Esophagus muscularis mucosa (tissue), 4 donors: ENCODE results near the gene VWA1. TPM values are rescaled to one million over a fixed set of nuclear protein-coding genes. Genes with fewer than 3 reads are reported as not detected.
"Not testable (repeated sequence)": the region's sequence is repeated elsewhere in the genome, so short reads cannot be mapped to it uniquely, and the experiment has no call there.

ENCODE experiments used
- DNase-seq: peaks from one replicate; pipeline ENCODE4 v3.0.0-alpha.2; 2017; ENCODE audit errors: extremely low spot score
- H3K27ac ChIP-seq, 4 donors: fragments of 200-600 bp; sonication (generic); replicated peaks in 1 of 4; 1 replicate in 3 of 4; 2 replicates in 1 of 4; pipeline ENCODE4 v1.5.1; 2016 to 2019; ENCODE audit warnings: mild to moderate bottlenecking in 1 of 4
- H3K27me3 ChIP-seq, 4 donors: fragments of 200-600 bp; sonication (generic); one replicate each; pipeline versions ENCODE4 v1.5.1 to v1.6.0; 2016 to 2019
- H3K36me3 ChIP-seq, 4 donors: fragments of 200-600 bp; sonication (generic); one replicate each; pipeline ENCODE4 v1.5.1; 2016 to 2019
- H3K4me1 ChIP-seq, 4 donors: fragments of 200-600 bp; sonication (generic); one replicate each; pipeline ENCODE4 v1.5.1; 2016 to 2019
- H3K4me3 ChIP-seq, 4 donors: fragments of 200-600 bp; sonication (generic); 1 replicate in 2 of 4; 2 replicates in 2 of 4; pipeline ENCODE4 v1.5.1; 2016 to 2019; ENCODE audit warnings: mild to moderate bottlenecking in 4 of 4, moderate library complexity in 1 of 4
- H3K9me3 ChIP-seq, 4 donors: fragments of 200-600 bp; sonication (generic); 1 replicate in 3 of 4; 2 replicates in 1 of 4; pipeline ENCODE4 v1.5.1; 2016 to 2019
- CTCF ChIP-seq, 3 experiments: fragments of 200-600 bp in 2 of 3; fragments of 450-650 bp in 1 of 3; sonication (generic) in 2 of 3; IDR thresholded peaks; one replicate each; pipeline ENCODE4 v1.5.1; 2017 to 2019; ENCODE audit warnings: antibody characterized with exemption in 3 of 3, mild to moderate bottlenecking in 2 of 3, moderate library complexity in 1 of 3
- EP300 ChIP-seq: sonication (generic); formaldehyde crosslinking; IDR thresholded peaks from one replicate; pipeline ENCODE4 v1.6.1; 2017; ENCODE audit warnings: antibody characterized with exemption
- POLR2A ChIP-seq: fragments of 450-650 bp; IDR thresholded peaks from one replicate; pipeline ENCODE4 v1.6.1; 2017; ENCODE audit warnings: antibody characterized with exemption, moderate library complexity, mild to moderate bottlenecking, low read depth
- POLR2AphosphoS5 ChIP-seq, 2 donors: sonication (generic); formaldehyde crosslinking; IDR thresholded peaks; one replicate each; pipeline ENCODE4 v1.6.1; 2017; ENCODE audit warnings: antibody characterized with exemption in 2 of 2
- WGBS: methylation state at CpG from one replicate; pipeline ENCODE4 v1.1.5; 2018; 5-methylcytosine and 5-hydroxymethylcytosine counted together
- intact Hi-C: fragments of 100-400 bp; cut with DNase I; formaldehyde crosslinking; loops from one replicate; pipeline ENCODE4 v1.15.1; 2023
- total RNA-seq, 4 donors: library from RNA; depleted of rRNA; stranded (reverse); fragments of >200 nt; gene quantifications; one replicate each; pipeline versions ENCODE4 v1.1.0 to v1.2.1, GENCODE V29; 2016

The VWA1 gene
- total RNA-seq, 4 donors from 2014 or later, result 99.7 to 168 (median 116) TPM

- Histone ChIP-seq H3K9me3 (no peaks in the 10 kb centered on the region), H3K27ac (no peak within 1 kb of the TSS), H3K36me3 (no peaks in the 10 kb centered on the region), H3K4me1 (no peaks in the 10 kb centered on the region), H3K27me3 (peaks cover 0 to 9% (median 0%) of the 10 kb centered on the region in 4 donors), H3K4me3 (no peak within 1 kb of the TSS)
- intact Hi-C loops, result no loop called here
- no peak for TF ChIP-seq CTCF (IDR thresholded peaks at IDR 0.05)
- TF ChIP-seq EP300, result no peak
- TF ChIP-seq POLR2A, result no peak
- no peak for TF ChIP-seq POLR2AphosphoS5 (IDR thresholded peaks at IDR 0.05)
- WGBS, result 86% methylated on average over 6 of the region's 6 CpGs
- no peak for DNase-seq
Observed at GRCh38 chr1:1449099-1449739, 13.7 kb downstream of the VWA1 start, which contains the start of gene ATAD3C. Gene ATAD3C, plus strand, starts transcription at chr1:1449689. Its CDS starts 995 bp downstream, at chr1:1450684.

GRCh38 chr1:1450616-1451015 lies 15.1 kb downstream of the VWA1 start:
- H3K9me3 ChIP-seq, H3K27me3 ChIP-seq, H3K4me3 ChIP-seq, H3K36me3 ChIP-seq, H3K4me1 ChIP-seq, DNase-seq, intact Hi-C loops, H3K27ac ChIP-seq: not testable (repeated sequence)
- WGBS, result 88% methylated on average over 14 of the region's 22 CpGs

- intact Hi-C loops, result no loop called here
- H3K27ac ChIP-seq, result no peak overlapping the region
- no peak for DNase-seq
- peaks cover 0 to 9% (median 0%) of the 10 kb centered on the region in 4 donors for H3K27me3 ChIP-seq
- H3K9me3 ChIP-seq, result no peaks in the 10 kb centered on the region
- H3K36me3 ChIP-seq, result no peaks in the 10 kb centered on the region
- no peaks in the 10 kb centered on the region for H3K4me1 ChIP-seq
- TF ChIP-seq EP300 (no peak), CTCF (IDR thresholded peaks at IDR 0.05) (no peak), POLR2A (no peak), POLR2AphosphoS5 (IDR thresholded peaks at IDR 0.05) (no peak)
- 92% methylated on average over 23 of the region's 26 CpGs for WGBS
- H3K4me3 ChIP-seq, result no peak overlapping the region
Observed at GRCh38 chr1:1451696-1452364, 16.3 kb downstream of the VWA1 start.

GRCh38 chr1:1452365-1452739 lies 16.9 kb downstream of the VWA1 start:
- H3K36me3 ChIP-seq, H3K9me3 ChIP-seq, H3K4me3 ChIP-seq, intact Hi-C loops, H3K27ac ChIP-seq, H3K4me1 ChIP-seq, H3K27me3 ChIP-seq, DNase-seq: not testable (repeated sequence)
- WGBS, result 94% methylated on average over 6 of the region's 8 CpGs

- Histone ChIP-seq H3K36me3 (no peaks in the 10 kb centered on the region), H3K9me3 (no peaks in the 10 kb centered on the region), H3K27ac (no peak overlapping the region), H3K4me3 (no peak overlapping the region), H3K4me1 (no peaks in the 10 kb centered on the region), H3K27me3 (peaks cover 0 to 9% (median 0%) of the 10 kb centered on the region in 4 donors)
- DNase-seq, result no peak
- intact Hi-C loops, result no loop called here
- TF ChIP-seq EP300, result no peak
- TF ChIP-seq CTCF (IDR thresholded peaks at IDR 0.05), result no peak
- TF ChIP-seq POLR2AphosphoS5 (IDR thresholded peaks at IDR 0.05), result no peak
- TF ChIP-seq POLR2A, result no peak
- WGBS, result 94% methylated on average over 16 of the region's 16 CpGs
Observed at GRCh38 chr1:1452882-1453281, 17.4 kb downstream of the VWA1 start.

- intact Hi-C loops, DNase-seq: not testable (repeated sequence)
- 90% methylated on average over 6 of the region's 41 CpGs for WGBS
Observed at GRCh38 chr1:1454286-1455056, 19.0 kb downstream of the VWA1 start.

More at GRCh38 chr1:1454286-1455056, 19.0 kb downstream of the VWA1 start:
- H3K9me3 ChIP-seq, H3K27ac ChIP-seq, H3K36me3 ChIP-seq, H3K4me1 ChIP-seq, H3K27me3 ChIP-seq, H3K4me3 ChIP-seq: not testable (repeated sequence)
